Measurements from ENCODE around the gene APP. TPM values are rescaled to one million over a fixed set of nuclear protein-coding genes. Genes with fewer than 3 reads are reported as not detected.

Gene APP
- total RNA-seq, 2 experiments from 2014 or later, result 39.3 to 39.4 TPM

- ChIA-PET CTCF (no interaction called here), POLR2A (no interaction called here)
- no peak for DNase-seq
These were observed 206.6 kb downstream of the APP start for GRCh38 chr21:25964015-25964414.

GRCh38 chr21:25963181-25963580, 207.4 kb downstream of the APP start:
- Mint-ChIP-seq H3K4me1 (ENCODE audit: low read depth) (peaks cover 5% of the 10 kb centered on the region), H3K27me3 (no peaks in the 10 kb centered on the region), H3K9me3 (no peaks in the 10 kb centered on the region), H3K4me3 (no peak overlapping the region), H3K27ac (no peak overlapping the region), H3K36me3 (ENCODE audit: low read depth) (peaks cover 6% of the 10 kb centered on the region)
- ATAC-seq, result no peak
- ChIA-PET POLR2A (no interaction called here), CTCF (no interaction called here)
- DNase-seq, result no peak
- TF ChIP-seq CTCF (IDR thresholded peaks at IDR 0.05), result no peak
- intact Hi-C loops (cut with micrococcal nuclease), result no loop called here

More at GRCh38 chr21:25964015-25964414, 206.6 kb downstream of the APP start:
- Mint-ChIP-seq H3K9me3 (no peaks in the 10 kb centered on the region), H3K36me3 (ENCODE audit: low read depth) (peaks cover 9% of the 10 kb centered on the region), H3K4me1 (ENCODE audit: low read depth) (peaks cover 5% of the 10 kb centered on the region), H3K27me3 (no peaks in the 10 kb centered on the region), H3K27ac (no peak overlapping the region), H3K4me3 (no peak overlapping the region)
- intact Hi-C loops (cut with micrococcal nuclease), result no loop called here
- ATAC-seq, result no peak
- no peak for TF ChIP-seq CTCF (IDR thresholded peaks at IDR 0.05)

- intact Hi-C loops (cut with micrococcal nuclease), result no loop called here
- TF ChIP-seq CTCF (IDR thresholded peaks at IDR 0.05), result no peak
- H3K36me3 Mint-ChIP-seq (ENCODE audit: low read depth), result peaks cover 3% of the 10 kb centered on the region
- H3K4me3 Mint-ChIP-seq, result no peak overlapping the region
- no peak overlapping the region for H3K27ac Mint-ChIP-seq
- H3K27me3 Mint-ChIP-seq, result no peaks in the 10 kb centered on the region
- H3K9me3 Mint-ChIP-seq, result no peaks in the 10 kb centered on the region
- ATAC-seq, result no peak
- no peak for DNase-seq
- no peaks in the 10 kb centered on the region for H3K4me1 Mint-ChIP-seq (ENCODE audit: low read depth)
- POLR2A ChIA-PET, result no interaction called here
- CTCF ChIA-PET, result no interaction called here
These were observed 209.5 kb downstream of the APP start for GRCh38 chr21:25961042-25961441.

- intact Hi-C loops (cut with micrococcal nuclease), result no loop called here
- Mint-ChIP-seq H3K4me3 (no peak overlapping the region), H3K27ac (no peak overlapping the region), H3K4me1 (ENCODE audit: low read depth) (no peaks in the 10 kb centered on the region), H3K9me3 (no peaks in the 10 kb centered on the region), H3K36me3 (ENCODE audit: low read depth) (peaks cover 3% of the 10 kb centered on the region), H3K27me3 (no peaks in the 10 kb centered on the region)
- DNase-seq (no peak), ATAC-seq (no peak)
- CTCF ChIA-PET, result no interaction called here
- TF ChIP-seq CTCF (IDR thresholded peaks at IDR 0.05), result no peak
- POLR2A ChIA-PET, result no interaction called here
These were observed 210.2 kb downstream of the APP start for GRCh38 chr21:25960402-25960801.

- Mint-ChIP-seq H3K9me3 (no peaks in the 10 kb centered on the region), H3K27me3 (no peaks in the 10 kb centered on the region), H3K36me3 (ENCODE audit: low read depth) (peaks cover 2% of the 10 kb centered on the region), H3K27ac (no peak overlapping the region), H3K4me3 (no peak overlapping the region), H3K4me1 (ENCODE audit: low read depth) (no peaks in the 10 kb centered on the region)
- TF ChIP-seq CTCF (IDR thresholded peaks at IDR 0.05), result no peak
- intact Hi-C loops (cut with micrococcal nuclease), result no loop called here
- CTCF ChIA-PET, result no interaction called here
- ATAC-seq (no peak), DNase-seq (no peak)
- POLR2A ChIA-PET, result no interaction called here
These were observed 210.8 kb downstream of the APP start for GRCh38 chr21:25959799-25960198.

All from activated CD8-positive, alpha-beta T cell treated with anti-CD3 and anti-CD28 coated beads for 36 hours (primary cell).